ENCODE results near the gene SPP1. TPM values are rescaled to one million over a fixed set of nuclear protein-coding genes. Genes with fewer than 3 reads are reported as not detected.

Gene SPP1
- total and polyA plus RNA-seq, 9 of the 15 experiments (the other 6 are each of a cell fraction or from before 2014, with no cell fraction given): 0.10 to 0.64 TPM; not detected in 7

- Histone ChIP-seq H3K27ac (ENCODE audit: extremely low read depth, low read depth, low read length) (no peak overlapping the region), H3K79me2 (ENCODE audit: control insufficient read depth, insufficient read depth, low read length) (no peaks in the 10 kb centered on the region), H3K9me1 (ENCODE audit: control insufficient read depth, insufficient read depth, low read length) (no peaks in the 10 kb centered on the region), H4K20me1 (replicated peaks; ENCODE audit: control insufficient read depth, insufficient read depth, low read length) (no peaks in the 10 kb centered on the region), H2AFZ (ENCODE audit: low read depth, low read length) (no peak overlapping the region), H3K36me3 (ENCODE audit: control insufficient read depth, insufficient read depth, low read length) (no peaks in the 10 kb centered on the region), H3K27me3 (ENCODE audit: control insufficient read depth in 2 of 2, insufficient read depth in 2 of 2, low read length in 2 of 2) (peaks cover 0 to 3% of the 10 kb centered on the region in 2 experiments; a peak in 2 of 5 replicates), H3K4me3 (no peak overlapping the region), H3K9ac (ENCODE audit: insufficient read depth in 1 of 2, low read depth in 2 of 2, low read length in 2 of 2) (no peak overlapping the region), H3K4me2 (ENCODE audit: insufficient read depth, low read length) (no peak overlapping the region), H3K9me3 (replicated peaks; ENCODE audit: control insufficient read depth, insufficient read depth, low read depth, low read length) (no peaks in the 10 kb centered on the region), H3K4me1 (replicated peaks in 1 of 2; ENCODE audit: control insufficient read depth in 2 of 2, insufficient read depth in 2 of 2, low read length in 2 of 2) (no peaks in the 10 kb centered on the region)
- WGBS (ENCODE audit: insufficient coverage, low coverage, missing lambda C conversion rate): 0% methylated on average over 1 of the region's 1 CpG
- in situ Hi-C loops (cut with MboI) (no loop called here), intact Hi-C loops (cut with micrococcal nuclease) (no loop called here)
- no peak for FAIRE-seq
- DNase-seq (ENCODE audit: extremely low read depth in 1 of 4, low spot score in 3 of 4): no peak
- ChIA-PET CTCF (ENCODE audit: low intra/inter-chr PET ratio) (no interaction called here), POLR2A (no interaction called here)
- no TSS peak for BruUV-seq (replicated peaks)
- no peak for ATAC-seq
- TF ChIP-seq CTCF (IDR thresholded peaks at IDR 0.05 in 2 of 3, conservative IDR thresholded peaks at IDR 0.05 in 1 of 3; ENCODE audit: insufficient read depth in 2 of 3, low read depth in 1 of 3, low read length in 3 of 3) (peak in 1 of 3 experiments; percentile 22; a peak in 1 of 6 replicates), OTX1 (CRISPR knock-in tag; IDR thresholded peaks at IDR 0.05) (no peak)
Measured at GRCh38 chr4:87985097-87985886, 9.8 kb downstream of the SPP1 start.

- POLR2A ChIA-PET: no interaction called here
- TF ChIP-seq PTTG1 (tag; IDR thresholded peaks at IDR 0.05; ENCODE audit: low read depth) (no peak), KLF13 (tag; IDR thresholded peaks at IDR 0.05; ENCODE audit: borderline replicate concordance, low read depth) (no peak), SNRNP70 (optimal IDR thresholded peaks at IDR 0.05; ENCODE audit: low read depth, low read length) (no peak), FIP1L1 (IDR thresholded peaks at IDR 0.05; ENCODE audit: low read depth, low read length, poor library complexity, severe bottlenecking) (no peak), ZNF212 (CRISPR knock-in tag; IDR thresholded peaks at IDR 0.05) (no peak), SMARCA4 (IDR thresholded peaks at IDR 0.05) (no peak), ESRRB (CRISPR knock-in tag; IDR thresholded peaks at IDR 0.05; ENCODE audit: borderline replicate concordance) (no peak), JUNB (CRISPR knock-in tag; conservative IDR thresholded peaks at IDR 0.05) (no peak), NFRKB (IDR thresholded peaks at IDR 0.05; ENCODE audit: low read depth) (no peak), ZNF668 (CRISPR knock-in tag; IDR thresholded peaks at IDR 0.05) (no peak)
Measured at GRCh38 chr4:87985887-87986200, 10.3 kb downstream of the SPP1 start.

More at GRCh38 chr4:87985887-87986200, 10.3 kb downstream of the SPP1 start:
- ATAC-seq (no peak), DNase-seq (ENCODE audit: extremely low read depth in 1 of 4, low spot score in 3 of 4) (no peak), FAIRE-seq (no peak)
- no peak overlapping the region for H3K4me3 ChIP-seq
- H3K79me2 ChIP-seq (ENCODE audit: control insufficient read depth, insufficient read depth, low read length): no peaks in the 10 kb centered on the region
- H3K9me1 ChIP-seq (ENCODE audit: control insufficient read depth, insufficient read depth, low read length): no peaks in the 10 kb centered on the region
- no TSS peak for BruUV-seq (replicated peaks)
- H4K20me1 ChIP-seq (replicated peaks; ENCODE audit: control insufficient read depth, insufficient read depth, low read length): no peaks in the 10 kb centered on the region
- H2AFZ ChIP-seq (ENCODE audit: low read depth, low read length): no peak overlapping the region
- intact Hi-C loops (cut with micrococcal nuclease) (no loop called here), in situ Hi-C loops (cut with MboI) (no loop called here)
- H3K9ac ChIP-seq (ENCODE audit: insufficient read depth in 1 of 2, low read depth in 2 of 2, low read length in 2 of 2): no peak overlapping the region
- H3K27ac ChIP-seq (ENCODE audit: extremely low read depth, low read depth, low read length): no peak overlapping the region
- H3K4me1 ChIP-seq (replicated peaks in 1 of 2; ENCODE audit: control insufficient read depth in 2 of 2, insufficient read depth in 2 of 2, low read length in 2 of 2): no peaks in the 10 kb centered on the region
- no peak overlapping the region for H3K4me2 ChIP-seq (ENCODE audit: insufficient read depth, low read length)
- CTCF ChIA-PET (ENCODE audit: low intra/inter-chr PET ratio): no interaction called here
- H3K36me3 ChIP-seq (ENCODE audit: control insufficient read depth, insufficient read depth, low read length): no peaks in the 10 kb centered on the region
- no peaks in the 10 kb centered on the region for H3K9me3 ChIP-seq (replicated peaks; ENCODE audit: control insufficient read depth, insufficient read depth, low read depth, low read length)
- peaks cover 0 to 3% of the 10 kb centered on the region in 2 experiments; a peak in 2 of 5 replicates for H3K27me3 ChIP-seq (ENCODE audit: control insufficient read depth in 2 of 2, insufficient read depth in 2 of 2, low read length in 2 of 2)
- 4% methylated on average over 4 of the region's 4 CpGs for WGBS (ENCODE audit: insufficient coverage, low coverage, missing lambda C conversion rate)

Data from K562 (cell line).